ENCODE measurements around the gene AHNAK. TPM values are rescaled to one million over a fixed set of nuclear protein-coding genes. Genes with fewer than 3 reads are reported as not detected.

AHNAK gene
- total RNA-seq, 1 donor from 2014 or later: 809 TPM

GRCh38 chr11:62410972-62411371 lies 135.6 kb downstream of the AHNAK start:
- H3K4me3 ChIP-seq: no peak overlapping the region
- H3K36me3 ChIP-seq: no peaks in the 10 kb centered on the region
- ATAC-seq (no peak), DNase-seq (no peak)
- H3K27ac ChIP-seq: no peak overlapping the region
- no peaks in the 10 kb centered on the region for H3K27me3 ChIP-seq (ENCODE audit: low read depth)
- intact Hi-C loops (cut with DNase I): no loop called here
- no peaks in the 10 kb centered on the region for H3K9me3 ChIP-seq
- no peaks in the 10 kb centered on the region for H3K4me1 ChIP-seq
- TF ChIP-seq CTCF (IDR thresholded peaks at IDR 0.05): no peak

GRCh38 chr11:62409831-62410230 lies 136.8 kb downstream of the AHNAK start:
- no peak for TF ChIP-seq CTCF (IDR thresholded peaks at IDR 0.05)
- intact Hi-C loops (cut with DNase I): no loop called here
- Histone ChIP-seq H3K9me3 (no peaks in the 10 kb centered on the region), H3K27me3 (ENCODE audit: low read depth) (no peaks in the 10 kb centered on the region), H3K4me1 (no peaks in the 10 kb centered on the region), H3K4me3 (no peak overlapping the region), H3K36me3 (no peaks in the 10 kb centered on the region), H3K27ac (no peak overlapping the region)
- DNase-seq (no peak), ATAC-seq (no peak)

- no peak for TF ChIP-seq CTCF (IDR thresholded peaks at IDR 0.05)
- DNase-seq: no peak
- H3K9me3 ChIP-seq: no peaks in the 10 kb centered on the region
- ATAC-seq: no peak
- no peaks in the 10 kb centered on the region for H3K27me3 ChIP-seq (ENCODE audit: low read depth)
- intact Hi-C loops (cut with DNase I): no loop called here
- H3K4me3 ChIP-seq: no peak overlapping the region
- H3K4me1 ChIP-seq: peaks cover 20% of the 10 kb centered on the region
- no peaks in the 10 kb centered on the region for H3K36me3 ChIP-seq
- no peak overlapping the region for H3K27ac ChIP-seq
These were observed 140.6 kb downstream of the AHNAK start for GRCh38 chr11:62406034-62406433.

GRCh38 chr11:62404901-62405300 lies 141.7 kb downstream of the AHNAK start:
- H3K27me3 ChIP-seq (ENCODE audit: low read depth): no peaks in the 10 kb centered on the region
- TF ChIP-seq CTCF (IDR thresholded peaks at IDR 0.05): no peak
- H3K27ac ChIP-seq: no peak overlapping the region
- DNase-seq (no peak), ATAC-seq (no peak)
- intact Hi-C loops (cut with DNase I): no loop called here
- peaks cover 31% of the 10 kb centered on the region for H3K4me1 ChIP-seq
- no peaks in the 10 kb centered on the region for H3K36me3 ChIP-seq
- no peaks in the 10 kb centered on the region for H3K9me3 ChIP-seq
- no peak overlapping the region for H3K4me3 ChIP-seq

GRCh38 chr11:62404435-62404834 lies 142.2 kb downstream of the AHNAK start:
- no peak for TF ChIP-seq CTCF (IDR thresholded peaks at IDR 0.05)
- H3K36me3 ChIP-seq: no peaks in the 10 kb centered on the region
- intact Hi-C loops (cut with DNase I): no loop called here
- no peak overlapping the region for H3K27ac ChIP-seq
- peaks cover 36% of the 10 kb centered on the region for H3K4me1 ChIP-seq
- no peak for ATAC-seq
- H3K9me3 ChIP-seq: no peaks in the 10 kb centered on the region
- H3K27me3 ChIP-seq (ENCODE audit: low read depth): no peaks in the 10 kb centered on the region
- H3K4me3 ChIP-seq: no peak overlapping the region
- DNase-seq: no peak

All from lower lobe of right lung (tissue), 2 donors.